Measurements from ENCODE around the gene MLN. TPM values are rescaled to one million over a fixed set of nuclear protein-coding genes. Genes with fewer than 3 reads are reported as not detected.

MLN gene
- total RNA-seq, 1 experiment from 2014 or later, result not detected

- H3K4me1 Mint-ChIP-seq (ENCODE audit: insufficient read depth, unreplicated experiment), result peaks cover 48% of the 10 kb centered on the region
- peak overlapping the region; percentile 61 for H3K27ac Mint-ChIP-seq (ENCODE audit: low read depth, unreplicated experiment)
- no peaks in the 10 kb centered on the region for H3K36me3 Mint-ChIP-seq (ENCODE audit: insufficient read depth, unreplicated experiment)
- DNase-seq (ENCODE audit: unreplicated experiment), result no peak
- H3K4me3 Mint-ChIP-seq (ENCODE audit: unreplicated experiment), result no peak overlapping the region
- H3K27me3 Mint-ChIP-seq (ENCODE audit: insufficient read depth, unreplicated experiment), result no peaks in the 10 kb centered on the region
- POLR2A ChIA-PET, result interaction anchor here (0.7 to 1.5 kb wide), 6 partner anchors 9 to 197 kb away, joined by 3 to 5 read pairs (median 3); no protein-coding TSS in a partner anchor
- BruUV-seq (replicated peaks), result no TSS peak
- intact Hi-C loops (cut with micrococcal nuclease), result no loop called here
- CTCF ChIA-PET, result interaction anchor here (0.5 to 12.4 kb wide), 6 partner anchors 13 to 403 kb away, joined by 3 to 228 read pairs (median 5); partner anchors contain the start of gene UQCC2
- H3K9me3 Mint-ChIP-seq (ENCODE audit: unreplicated experiment), result no peaks in the 10 kb centered on the region
- TF ChIP-seq CTCF (IDR thresholded peaks at IDR 0.05; ENCODE audit: unreplicated experiment), result no peak
Observed at GRCh38 chr6:33750244-33750991, 53.4 kb downstream of the MLN start.

- Mint-ChIP-seq H3K9me3 (ENCODE audit: unreplicated experiment) (no peaks in the 10 kb centered on the region), H3K4me1 (ENCODE audit: insufficient read depth, unreplicated experiment) (peaks cover 56% of the 10 kb centered on the region), H3K27ac (ENCODE audit: low read depth, unreplicated experiment) (no peak overlapping the region), H3K4me3 (ENCODE audit: unreplicated experiment) (no peak overlapping the region), H3K27me3 (ENCODE audit: insufficient read depth, unreplicated experiment) (no peaks in the 10 kb centered on the region), H3K36me3 (ENCODE audit: insufficient read depth, unreplicated experiment) (no peaks in the 10 kb centered on the region)
- intact Hi-C loops (cut with micrococcal nuclease), result no loop called here
- no peak for TF ChIP-seq CTCF (IDR thresholded peaks at IDR 0.05; ENCODE audit: unreplicated experiment)
- no TSS peak for BruUV-seq (replicated peaks)
- no peak for DNase-seq (ENCODE audit: unreplicated experiment)
- POLR2A ChIA-PET, result interaction anchor here (0.6 kb wide), 1 partner anchor 199 kb away, joined by 3 read pairs; no protein-coding TSS in a partner anchor
- CTCF ChIA-PET, result interaction anchor here (0.6 to 12.4 kb wide), 3 partner anchors 14 to 414 kb away, joined by 3 to 228 read pairs (median 20); partner anchors contain the start of gene UQCC2
Observed at GRCh38 chr6:33749401-33749800, 54.4 kb downstream of the MLN start.

DNA sequence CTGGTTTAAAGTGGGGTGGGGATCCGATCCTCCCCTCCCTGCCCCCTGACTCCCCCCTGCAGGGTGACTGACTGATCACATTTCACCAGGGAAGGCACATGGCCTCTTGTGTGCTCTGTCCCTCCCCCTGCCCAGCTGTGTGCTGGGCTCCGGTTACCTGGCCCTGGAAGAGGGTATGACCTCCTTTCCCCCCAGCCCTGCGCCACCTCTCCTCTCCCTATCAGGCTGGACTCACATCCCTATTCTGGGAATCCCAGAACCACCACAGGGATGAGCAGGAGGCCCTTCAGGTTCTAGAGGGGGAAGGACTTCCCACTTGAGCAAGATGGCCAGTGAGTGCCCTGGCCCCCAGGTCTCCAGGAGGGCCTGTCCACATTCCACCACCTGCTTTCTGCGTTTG, 55.0 kb downstream of the MLN start:
- intact Hi-C loops (cut with micrococcal nuclease), result no loop called here
- DNase-seq (ENCODE audit: unreplicated experiment), result no peak
- TF ChIP-seq CTCF (IDR thresholded peaks at IDR 0.05; ENCODE audit: unreplicated experiment), result no peak
- Mint-ChIP-seq H3K36me3 (ENCODE audit: insufficient read depth, unreplicated experiment) (no peaks in the 10 kb centered on the region), H3K4me3 (ENCODE audit: unreplicated experiment) (no peak overlapping the region), H3K27me3 (ENCODE audit: insufficient read depth, unreplicated experiment) (no peaks in the 10 kb centered on the region), H3K4me1 (ENCODE audit: insufficient read depth, unreplicated experiment) (peaks cover 61% of the 10 kb centered on the region), H3K9me3 (ENCODE audit: unreplicated experiment) (no peaks in the 10 kb centered on the region), H3K27ac (ENCODE audit: low read depth, unreplicated experiment) (no peak overlapping the region)
- ChIA-PET POLR2A (no interaction called here), CTCF (interaction anchor here (6.6 to 12.4 kb wide), 2 partner anchors 15 to 36 kb away, joined by 69 to 228 read pairs; partner anchors contain the start of gene UQCC2)
- BruUV-seq (replicated peaks), result no TSS peak

GRCh38 chr6:33747823-33748222, 56.0 kb downstream of the MLN start:
- BruUV-seq (replicated peaks), result no TSS peak
- H3K4me3 Mint-ChIP-seq (ENCODE audit: unreplicated experiment), result no peak overlapping the region
- H3K36me3 Mint-ChIP-seq (ENCODE audit: insufficient read depth, unreplicated experiment), result peaks cover 2% of the 10 kb centered on the region
- ChIA-PET CTCF (interaction anchor here (0.7 to 12.4 kb wide), 5 partner anchors 16 to 530 kb away, joined by 3 to 228 read pairs (median 4); partner anchors contain the start of gene UQCC2), POLR2A (no interaction called here)
- peak overlapping the region; percentile 85 for H3K27ac Mint-ChIP-seq (ENCODE audit: low read depth, unreplicated experiment)
- H3K9me3 Mint-ChIP-seq (ENCODE audit: unreplicated experiment), result no peaks in the 10 kb centered on the region
- TF ChIP-seq CTCF (IDR thresholded peaks at IDR 0.05; ENCODE audit: unreplicated experiment), result no peak
- intact Hi-C loops (cut with micrococcal nuclease), result no loop called here
- no peak for DNase-seq (ENCODE audit: unreplicated experiment)
- no peaks in the 10 kb centered on the region for H3K27me3 Mint-ChIP-seq (ENCODE audit: insufficient read depth, unreplicated experiment)
- peaks cover 63% of the 10 kb centered on the region for H3K4me1 Mint-ChIP-seq (ENCODE audit: insufficient read depth, unreplicated experiment)
